Activated CD4-positive, alpha-beta T cell treated with anti-CD3 and anti-CD28 coated beads for 4 hours (primary cell): ENCODE measurements around the gene ZSCAN18.
"Not testable (repeated sequence)": the region's sequence is repeated elsewhere in the genome, so short reads cannot be mapped to it uniquely, and the experiment has no call there.

Experiments used
- DNase-seq, 2 donors: peaks; one replicate each; pipeline ENCODE4 v3.0.0-alpha.2; 2020

The ZSCAN18 gene, protein sequence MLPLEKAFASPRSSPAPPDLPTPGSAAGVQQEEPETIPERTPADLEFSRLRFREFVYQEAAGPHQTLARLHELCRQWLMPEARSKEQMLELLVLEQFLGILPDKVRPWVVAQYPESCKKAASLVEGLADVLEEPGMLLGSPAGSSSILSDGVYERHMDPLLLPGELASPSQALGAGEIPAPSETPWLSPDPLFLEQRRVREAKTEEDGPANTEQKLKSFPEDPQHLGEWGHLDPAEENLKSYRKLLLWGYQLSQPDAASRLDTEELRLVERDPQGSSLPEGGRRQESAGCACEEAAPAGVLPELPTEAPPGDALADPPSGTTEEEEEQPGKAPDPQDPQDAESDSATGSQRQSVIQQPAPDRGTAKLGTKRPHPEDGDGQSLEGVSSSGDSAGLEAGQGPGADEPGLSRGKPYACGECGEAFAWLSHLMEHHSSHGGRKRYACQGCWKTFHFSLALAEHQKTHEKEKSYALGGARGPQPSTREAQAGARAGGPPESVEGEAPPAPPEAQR

DNA sequence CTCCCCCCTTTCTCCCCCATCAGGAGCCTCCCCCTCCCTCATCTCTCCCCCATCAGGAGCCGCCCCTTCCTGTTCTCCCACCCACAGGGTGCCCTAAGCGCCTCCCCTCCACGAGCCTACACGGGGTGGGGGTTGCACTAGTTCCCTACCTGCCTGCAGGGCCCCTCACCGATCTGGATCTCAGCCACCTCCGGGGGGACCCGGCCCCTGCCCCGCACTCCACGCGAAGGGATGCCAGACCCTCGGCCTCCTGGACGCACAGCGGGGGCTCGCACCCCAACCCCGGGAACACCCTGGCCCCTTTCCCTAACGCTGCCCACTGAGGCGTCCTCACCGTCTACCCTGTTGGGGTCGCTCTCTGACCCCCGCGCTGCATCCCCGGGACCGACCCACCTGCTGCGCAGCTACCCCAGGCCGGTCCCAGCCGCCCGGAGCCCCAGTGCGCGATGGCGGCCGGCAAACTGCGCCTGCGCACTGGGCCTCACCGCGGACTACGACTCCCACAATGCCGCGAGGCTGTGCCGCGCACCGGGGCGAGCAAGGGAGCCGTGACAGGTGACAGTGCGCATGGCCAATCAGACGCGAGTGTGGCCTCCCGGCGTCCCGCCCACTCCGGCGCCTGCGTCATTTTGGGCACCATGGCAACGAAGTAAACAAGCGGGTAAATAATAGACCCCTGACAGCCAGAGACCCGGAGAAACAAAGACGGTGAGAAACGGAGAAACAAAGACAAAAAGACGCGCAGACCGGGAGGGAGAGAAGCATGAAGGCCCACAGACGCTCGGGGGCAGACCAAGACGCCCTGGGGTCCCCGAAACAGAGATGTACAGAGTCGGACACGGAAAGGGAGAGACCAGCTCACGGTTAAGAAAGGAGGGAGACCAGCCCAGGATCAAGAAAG is at the start of gene ZSCAN18:
Gene ZSCAN18, minus strand, starts transcription at position 451 of the 901 bp plus-strand sequence. CDS start 7,964 bp downstream, outside the sequence.
- peak; percentile 93 to 96 for DNase-seq

- not testable (repeated sequence) for DNase-seq
These were observed 49.4 kb upstream of the ZSCAN18 start for GRCh38 chr19:58147475-58147874.

DNA sequence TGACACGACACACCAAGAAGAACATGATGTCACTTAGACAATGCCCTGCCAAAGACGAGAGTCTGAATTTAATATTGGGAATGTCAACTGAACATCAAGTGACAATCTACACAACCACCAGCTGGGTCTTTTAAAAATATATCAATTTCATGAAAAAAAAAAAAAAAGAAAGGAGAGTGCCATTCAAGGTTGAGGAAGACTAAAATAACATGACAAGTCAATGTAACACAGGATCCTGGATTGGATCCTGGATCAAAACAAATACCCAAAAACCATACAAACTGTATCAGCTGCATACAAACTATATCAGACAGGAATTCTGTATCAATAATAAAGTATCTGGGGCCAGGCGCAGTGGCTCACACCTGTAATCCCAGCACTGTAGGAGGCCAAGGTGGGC is 47.8 kb upstream of the ZSCAN18 start:
- no peak for DNase-seq

DNA sequence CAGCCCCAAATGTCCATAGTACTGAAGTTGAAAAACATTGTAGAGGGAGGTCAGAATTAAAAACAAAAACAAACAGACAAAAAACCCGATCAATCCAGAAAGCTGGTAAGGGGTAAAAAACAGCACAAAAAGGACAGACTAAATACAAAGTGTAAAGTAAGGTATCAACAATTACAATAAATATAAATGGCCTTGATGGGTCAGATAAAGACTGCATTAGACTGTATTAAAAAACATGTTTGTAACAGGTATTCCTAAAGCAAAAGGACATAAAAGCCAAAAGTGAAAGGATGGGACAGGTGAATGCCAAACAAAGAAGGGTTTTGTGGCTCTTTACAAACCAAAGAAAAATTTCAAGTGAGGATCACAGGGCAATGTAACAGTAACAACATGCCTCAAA is 36.2 kb upstream of the ZSCAN18 start:
- DNase-seq, result no peak

DNA sequence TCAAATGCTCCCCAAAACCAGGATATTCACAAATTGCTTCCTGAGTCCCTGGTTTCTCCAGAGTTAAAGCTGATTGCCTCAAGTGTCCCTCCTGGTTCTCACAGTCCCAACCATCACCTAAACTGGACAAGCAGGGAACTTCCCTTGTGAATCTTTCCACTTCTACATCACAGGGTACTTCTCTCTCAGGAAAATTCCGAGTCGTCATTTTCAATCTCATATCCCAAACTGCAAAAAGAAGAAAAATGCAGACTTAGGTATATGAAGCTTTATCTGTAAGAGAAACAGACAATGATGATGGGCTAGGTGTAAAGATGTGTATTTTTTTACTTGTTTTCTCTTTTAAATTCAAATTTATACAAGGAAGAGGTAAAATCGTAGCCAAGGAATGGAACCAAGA is 31.3 kb upstream of the ZSCAN18 start:
- DNase-seq, result no peak

DNA sequence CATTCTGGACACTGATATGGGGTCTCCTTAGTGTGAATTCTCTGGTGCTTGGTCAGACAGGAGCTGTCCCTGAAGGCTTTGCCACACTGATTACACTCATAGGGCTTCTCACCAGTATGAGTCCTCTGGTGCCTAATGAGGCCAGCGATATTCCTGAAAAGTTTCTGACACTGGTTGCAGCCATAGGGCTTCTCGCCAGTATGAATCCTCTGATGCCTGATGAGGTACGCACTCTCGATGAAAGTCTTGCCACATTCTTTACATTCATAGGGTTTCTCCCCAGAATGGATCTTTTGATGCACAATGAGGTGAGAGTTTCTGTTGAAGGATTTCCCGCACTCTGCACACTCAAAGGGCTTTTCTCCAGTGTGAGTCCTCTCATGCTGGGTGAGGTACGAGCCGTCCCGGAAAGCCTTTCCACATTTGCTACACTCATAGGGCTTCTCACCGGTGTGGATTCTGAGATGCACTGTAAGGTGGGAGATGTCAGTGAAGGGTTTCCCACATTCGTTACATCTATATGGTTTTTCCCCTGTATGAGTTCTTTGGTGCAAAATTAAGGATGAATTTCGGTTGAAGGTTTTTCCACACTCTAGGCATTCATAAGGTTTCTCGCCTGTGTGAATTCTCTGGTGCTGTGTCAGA is 30.1 kb upstream of the ZSCAN18 start:
- DNase-seq, result no peak

DNA sequence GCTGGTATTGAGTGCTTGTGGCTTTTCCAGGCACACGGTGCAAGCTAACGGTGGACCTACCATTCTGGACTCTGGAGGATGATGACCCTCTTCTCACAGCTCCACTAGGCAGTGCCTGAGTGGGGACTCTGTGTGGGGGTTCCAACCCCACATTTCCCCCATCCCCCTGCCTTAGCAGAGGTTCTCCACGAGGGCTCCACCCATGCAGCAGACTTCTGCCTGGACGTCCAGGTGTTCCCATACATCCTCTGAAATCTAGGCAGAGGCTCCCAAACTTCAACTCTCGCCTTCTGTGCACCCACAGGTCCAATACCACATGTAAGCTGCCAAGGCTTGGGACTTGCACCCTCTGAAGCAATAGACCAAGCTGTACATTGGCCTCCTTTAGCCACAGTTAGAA is 25.3 kb upstream of the ZSCAN18 start:
- DNase-seq, result no peak

GRCh38 chr19:58118979-58119733 is 21.1 kb upstream of the ZSCAN18 start:
- DNase-seq, result no peak

GRCh38 chr19:58117841-58118575 is 20.0 kb upstream of the ZSCAN18 start:
- no peak for DNase-seq

- no peak for DNase-seq
These were observed 10.5 kb upstream of the ZSCAN18 start for GRCh38 chr19:58108546-58108817.

DNA sequence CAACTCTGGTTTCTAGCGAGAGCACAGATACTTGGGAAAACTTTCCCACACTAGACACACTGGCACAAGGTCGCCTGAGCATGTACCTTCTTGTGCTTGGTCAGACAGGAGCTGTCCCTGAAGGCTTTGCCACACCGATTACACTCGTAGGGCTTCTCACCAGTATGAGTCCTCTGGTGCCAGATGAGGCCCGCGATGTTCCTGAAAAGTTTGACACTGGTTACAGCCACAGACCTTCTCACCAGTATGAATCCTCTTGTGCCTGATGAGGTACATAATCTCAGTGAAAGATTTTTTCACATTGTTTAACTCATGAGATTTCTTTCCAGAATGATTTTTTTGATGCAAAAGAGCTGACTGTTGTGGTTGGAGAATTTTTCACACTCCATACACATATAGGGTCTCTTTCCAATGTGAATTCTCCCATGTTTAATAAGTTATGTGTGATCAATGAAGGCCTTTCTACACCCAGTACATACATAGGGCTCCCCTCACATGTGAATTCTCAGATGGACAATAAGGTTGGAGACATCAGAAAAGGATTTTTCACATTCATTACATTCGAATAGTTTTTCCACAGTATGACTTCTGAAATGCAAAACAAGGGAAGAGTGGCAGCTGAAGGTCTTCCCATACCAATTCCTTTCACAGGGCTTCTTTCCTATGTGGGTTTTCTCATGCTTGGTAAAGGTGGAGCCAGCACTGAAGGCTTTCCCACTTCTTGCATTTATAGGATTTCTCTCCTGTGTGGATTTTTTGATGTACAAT is 9.9 kb upstream of the ZSCAN18 start:
- no peak for DNase-seq

DNA sequence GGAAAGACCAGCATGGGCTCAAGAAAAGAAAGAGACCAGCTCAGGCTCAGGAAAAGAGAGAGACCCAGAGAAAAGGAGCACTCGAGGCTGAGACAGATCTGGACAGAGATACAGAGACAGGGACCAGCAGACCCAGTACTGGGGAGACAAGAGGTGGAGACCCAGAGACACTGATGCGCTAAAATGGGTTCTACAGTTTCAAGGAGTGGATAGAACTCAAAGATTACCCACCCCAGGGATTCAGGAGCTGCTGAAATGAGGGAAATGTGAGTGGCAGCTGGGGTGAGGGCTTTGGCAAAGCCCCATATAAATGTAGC is 609 bp upstream of the ZSCAN18 start:
- no peak for DNase-seq

DNA sequence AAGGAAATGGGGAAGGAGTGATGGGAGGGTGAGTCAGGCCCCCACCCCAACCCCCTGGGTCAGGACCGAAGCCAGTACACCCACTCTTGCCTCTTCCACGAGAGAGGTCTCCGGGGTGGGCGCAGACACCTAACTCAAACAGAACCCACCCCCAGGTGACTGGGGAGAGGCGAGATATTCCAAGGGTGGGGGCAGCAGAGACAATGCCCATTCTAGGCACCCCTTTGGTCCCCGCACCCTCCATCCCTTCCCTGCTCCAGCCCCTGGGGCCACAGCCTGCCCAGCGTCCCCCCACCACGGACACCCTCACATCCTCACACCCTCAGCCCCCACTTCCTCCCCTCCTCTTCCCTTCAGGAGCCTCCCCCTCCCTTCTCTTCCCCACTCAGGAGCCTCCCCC is 682 bp downstream of the ZSCAN18 start:
- no peak for DNase-seq

GRCh38 chr19:58096884-58097283 is 1.1 kb downstream of the ZSCAN18 start:
- no peak for DNase-seq

- no peak for DNase-seq
These were observed 2.7 kb downstream of the ZSCAN18 start for GRCh38 chr19:58095328-58095727.

DNA sequence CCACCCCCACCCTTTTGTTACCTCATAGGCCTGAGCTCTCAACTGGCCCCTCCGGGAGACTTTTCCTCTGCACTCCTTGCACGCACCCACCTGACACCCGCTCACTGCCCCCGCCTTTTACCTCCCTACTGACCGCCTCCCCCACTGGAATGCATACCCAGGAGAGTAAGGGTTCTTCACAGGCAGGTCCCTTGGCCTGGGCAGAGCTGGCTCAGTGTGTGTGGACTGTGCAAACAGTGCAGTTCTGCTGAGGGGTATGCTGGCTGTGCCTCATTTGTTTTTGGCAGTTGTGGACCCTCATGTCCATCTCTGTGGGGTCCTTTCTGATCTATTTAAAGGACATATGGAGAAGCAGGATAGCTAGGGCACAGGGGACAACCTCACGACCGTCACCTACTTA is 5.0 kb downstream of the ZSCAN18 start:
- DNase-seq, result no peak

- DNase-seq, result no peak
These were observed 6.6 kb downstream of the ZSCAN18 start for GRCh38 chr19:58091251-58091995.

- DNase-seq, result no peak
These were observed 8.2 kb downstream of the ZSCAN18 start for GRCh38 chr19:58089846-58090245.

GRCh38 chr19:58088521-58089052 is 9.4 kb downstream of the ZSCAN18 start:
- no peak for DNase-seq
